ENCODE measurements around the gene UGCG.

- TF ChIP-seq POLR2A (IDR thresholded peaks at IDR 0.05), result no peak
- TF ChIP-seq, protein P1, sequence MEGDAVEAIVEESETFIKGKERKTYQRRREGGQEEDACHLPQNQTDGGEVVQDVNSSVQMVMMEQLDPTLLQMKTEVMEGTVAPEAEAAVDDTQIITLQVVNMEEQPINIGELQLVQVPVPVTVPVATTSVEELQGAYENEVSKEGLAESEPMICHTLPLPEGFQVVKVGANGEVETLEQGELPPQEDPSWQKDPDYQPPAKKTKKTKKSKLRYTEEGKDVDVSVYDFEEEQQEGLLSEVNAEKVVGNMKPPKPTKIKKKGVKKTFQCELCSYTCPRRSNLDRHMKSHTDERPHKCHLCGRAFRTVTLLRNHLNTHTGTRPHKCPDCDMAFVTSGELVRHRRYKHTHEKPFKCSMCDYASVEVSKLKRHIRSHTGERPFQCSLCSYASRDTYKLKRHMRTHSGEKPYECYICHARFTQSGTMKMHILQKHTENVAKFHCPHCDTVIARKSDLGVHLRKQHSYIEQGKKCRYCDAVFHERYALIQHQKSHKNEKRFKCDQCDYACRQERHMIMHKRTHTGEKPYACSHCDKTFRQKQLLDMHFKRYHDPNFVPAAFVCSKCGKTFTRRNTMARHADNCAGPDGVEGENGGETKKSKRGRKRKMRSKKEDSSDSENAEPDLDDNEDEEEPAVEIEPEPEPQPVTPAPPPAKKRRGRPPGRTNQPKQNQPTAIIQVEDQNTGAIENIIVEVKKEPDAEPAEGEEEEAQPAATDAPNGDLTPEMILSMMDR (IDR thresholded peaks at IDR 0.05), result no peak
Measured at GRCh38 chr9:111873901-111874300, 22.7 kb upstream of the UGCG start.

All from esophagus squamous epithelium (tissue), 4 donors.